Liver (tissue), 3 donors: Measurements from ENCODE around the gene SAFB.

ENCODE experiments used
- EGR1 ChIP-seq, 2 donors: IDR thresholded peaks; 2 replicates each; pipeline ENCODE4 v1.6.1; 2016 to 2018; ENCODE audit warnings: antibody characterized with exemption in 2 of 2, low read depth in 2 of 2
- GABPA ChIP-seq, 2 donors: IDR thresholded peaks in 1 of 2; conservative IDR thresholded peaks in 1 of 2; 2 replicates each; pipeline ENCODE4 v1.6.1; 2016; ENCODE audit warnings: antibody characterized with exemption in 2 of 2, mild to moderate bottlenecking in 1 of 2, moderate library complexity in 1 of 2
- RAD21 ChIP-seq, 2 donors: IDR thresholded peaks; 2 replicates each; pipeline ENCODE4 v1.6.1; 2016; ENCODE audit warnings: antibody characterized with exemption in 2 of 2, mild to moderate bottlenecking in 2 of 2
- SP1 ChIP-seq: IDR thresholded peaks from 2 replicates; pipeline ENCODE4 v1.6.1; 2018; ENCODE audit warnings: antibody characterized with exemption, mild to moderate bottlenecking
- TAF1 ChIP-seq: conservative IDR thresholded peaks from 2 replicates; pipeline ENCODE4 v1.6.1; 2016; ENCODE audit warnings: antibody characterized with exemption, mild to moderate bottlenecking
- YY1 ChIP-seq: IDR thresholded peaks from 2 replicates; pipeline ENCODE4 v1.6.1; 2016; ENCODE audit warnings: antibody characterized with exemption, mild to moderate bottlenecking
- TF ChIP-seq, protein P1 (sequence below): fragments of 150-350 bp; IDR thresholded peaks from 2 replicates; pipeline ENCODE4 v1.5.1; 2017; ENCODE audit warnings: improper control_type of control experiment, low read depth, low read length; ENCODE audit not compliant: missing input control
- TF ChIP-seq, protein P2 (sequence below): IDR thresholded peaks from 2 replicates; pipeline ENCODE4 v1.6.1; 2016; ENCODE audit warnings: antibody characterized with exemption, mild to moderate bottlenecking
- TF ChIP-seq, protein P3 (sequence below): IDR thresholded peaks from 2 replicates; pipeline ENCODE4 v1.6.1; 2016; ENCODE audit warnings: antibody characterized with exemption
- donor health status: healthy.
- donor health status: healthy.

DNA sequence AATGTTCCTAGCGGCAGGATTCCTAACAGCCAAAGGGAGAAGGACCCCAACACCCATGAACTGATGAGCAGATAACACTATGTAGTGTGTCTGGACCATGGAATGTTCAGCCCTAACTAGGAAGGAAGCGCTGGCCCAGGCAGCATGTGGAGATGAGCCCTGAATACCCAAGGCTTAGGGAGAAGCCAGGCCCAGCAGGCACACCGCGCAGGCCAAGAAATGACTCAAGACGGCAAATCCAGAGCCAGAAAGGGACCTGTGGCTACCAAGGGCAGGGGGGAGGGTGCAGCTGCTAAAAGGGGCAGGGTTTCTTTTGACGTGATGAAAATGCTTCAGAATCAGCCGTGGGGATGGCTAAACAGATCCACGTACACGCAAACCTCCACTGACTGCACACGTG, 34.4 kb upstream of the SAFB start:
- TF ChIP-seq, protein P1, sequence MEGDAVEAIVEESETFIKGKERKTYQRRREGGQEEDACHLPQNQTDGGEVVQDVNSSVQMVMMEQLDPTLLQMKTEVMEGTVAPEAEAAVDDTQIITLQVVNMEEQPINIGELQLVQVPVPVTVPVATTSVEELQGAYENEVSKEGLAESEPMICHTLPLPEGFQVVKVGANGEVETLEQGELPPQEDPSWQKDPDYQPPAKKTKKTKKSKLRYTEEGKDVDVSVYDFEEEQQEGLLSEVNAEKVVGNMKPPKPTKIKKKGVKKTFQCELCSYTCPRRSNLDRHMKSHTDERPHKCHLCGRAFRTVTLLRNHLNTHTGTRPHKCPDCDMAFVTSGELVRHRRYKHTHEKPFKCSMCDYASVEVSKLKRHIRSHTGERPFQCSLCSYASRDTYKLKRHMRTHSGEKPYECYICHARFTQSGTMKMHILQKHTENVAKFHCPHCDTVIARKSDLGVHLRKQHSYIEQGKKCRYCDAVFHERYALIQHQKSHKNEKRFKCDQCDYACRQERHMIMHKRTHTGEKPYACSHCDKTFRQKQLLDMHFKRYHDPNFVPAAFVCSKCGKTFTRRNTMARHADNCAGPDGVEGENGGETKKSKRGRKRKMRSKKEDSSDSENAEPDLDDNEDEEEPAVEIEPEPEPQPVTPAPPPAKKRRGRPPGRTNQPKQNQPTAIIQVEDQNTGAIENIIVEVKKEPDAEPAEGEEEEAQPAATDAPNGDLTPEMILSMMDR, result no peak
- TF ChIP-seq RAD21 (IDR thresholded peaks at IDR 0.05), result no peak
- no peak for TF ChIP-seq SP1
- TF ChIP-seq TAF1, result no peak
- no peak for TF ChIP-seq GABPA (IDR thresholded peaks at IDR 0.05 in 1 of 2, conservative IDR thresholded peaks at IDR 0.05 in 1 of 2)
- TF ChIP-seq, protein P2, sequence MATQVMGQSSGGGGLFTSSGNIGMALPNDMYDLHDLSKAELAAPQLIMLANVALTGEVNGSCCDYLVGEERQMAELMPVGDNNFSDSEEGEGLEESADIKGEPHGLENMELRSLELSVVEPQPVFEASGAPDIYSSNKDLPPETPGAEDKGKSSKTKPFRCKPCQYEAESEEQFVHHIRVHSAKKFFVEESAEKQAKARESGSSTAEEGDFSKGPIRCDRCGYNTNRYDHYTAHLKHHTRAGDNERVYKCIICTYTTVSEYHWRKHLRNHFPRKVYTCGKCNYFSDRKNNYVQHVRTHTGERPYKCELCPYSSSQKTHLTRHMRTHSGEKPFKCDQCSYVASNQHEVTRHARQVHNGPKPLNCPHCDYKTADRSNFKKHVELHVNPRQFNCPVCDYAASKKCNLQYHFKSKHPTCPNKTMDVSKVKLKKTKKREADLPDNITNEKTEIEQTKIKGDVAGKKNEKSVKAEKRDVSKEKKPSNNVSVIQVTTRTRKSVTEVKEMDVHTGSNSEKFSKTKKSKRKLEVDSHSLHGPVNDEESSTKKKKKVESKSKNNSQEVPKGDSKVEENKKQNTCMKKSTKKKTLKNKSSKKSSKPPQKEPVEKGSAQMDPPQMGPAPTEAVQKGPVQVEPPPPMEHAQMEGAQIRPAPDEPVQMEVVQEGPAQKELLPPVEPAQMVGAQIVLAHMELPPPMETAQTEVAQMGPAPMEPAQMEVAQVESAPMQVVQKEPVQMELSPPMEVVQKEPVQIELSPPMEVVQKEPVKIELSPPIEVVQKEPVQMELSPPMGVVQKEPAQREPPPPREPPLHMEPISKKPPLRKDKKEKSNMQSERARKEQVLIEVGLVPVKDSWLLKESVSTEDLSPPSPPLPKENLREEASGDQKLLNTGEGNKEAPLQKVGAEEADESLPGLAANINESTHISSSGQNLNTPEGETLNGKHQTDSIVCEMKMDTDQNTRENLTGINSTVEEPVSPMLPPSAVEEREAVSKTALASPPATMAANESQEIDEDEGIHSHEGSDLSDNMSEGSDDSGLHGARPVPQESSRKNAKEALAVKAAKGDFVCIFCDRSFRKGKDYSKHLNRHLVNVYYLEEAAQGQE, result no peak
- TF ChIP-seq, protein P3, sequence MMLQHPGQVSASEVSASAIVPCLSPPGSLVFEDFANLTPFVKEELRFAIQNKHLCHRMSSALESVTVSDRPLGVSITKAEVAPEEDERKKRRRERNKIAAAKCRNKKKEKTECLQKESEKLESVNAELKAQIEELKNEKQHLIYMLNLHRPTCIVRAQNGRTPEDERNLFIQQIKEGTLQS, result no peak
- TF ChIP-seq EGR1 (IDR thresholded peaks at IDR 0.05; ENCODE audit: low read depth in 2 of 2), result no peak
- TF ChIP-seq YY1, result no peak
